Measurements from ENCODE around the gene NLRP8. TPM values are rescaled to one million over a fixed set of nuclear protein-coding genes. Genes with fewer than 3 reads are reported as not detected.
"Not testable (repeated sequence)": the region's sequence is repeated elsewhere in the genome, so short reads cannot be mapped to it uniquely, and the experiment has no call there.

NLRP8 gene
- total RNA-seq, 1 experiment from 2014 or later = not detected

DNA sequence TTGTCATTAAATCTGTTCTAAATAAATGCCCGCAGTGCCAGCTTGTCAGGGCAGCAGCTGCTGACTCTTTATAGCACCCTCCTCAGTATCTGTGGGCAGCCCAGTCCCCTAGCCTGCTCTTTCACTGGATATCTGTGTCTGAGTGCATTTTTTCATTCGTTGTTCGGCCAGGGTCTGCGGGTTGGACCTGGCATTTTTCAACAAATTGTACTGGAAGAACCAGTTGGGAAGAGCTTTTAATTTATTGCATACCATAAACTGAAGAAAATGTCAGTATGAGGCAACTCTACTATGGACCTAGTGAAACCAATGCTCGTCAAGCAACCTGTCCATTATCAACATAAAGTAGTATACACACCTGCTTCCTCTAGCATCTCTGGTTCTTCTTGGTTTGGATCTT lies 24.1 kb upstream of the NLRP8 start:
- intact Hi-C loops (cut with micrococcal nuclease; ENCODE audit: unreplicated experiment) = no loop called here
- no peak overlapping the region for H3K27ac ChIP-seq (ENCODE audit: low read depth, low read length, poor library complexity, severe bottlenecking)
- POLR2A ChIA-PET (ENCODE audit: low non-redundant PET) = no interaction called here
- DNase-seq (ENCODE audit: low spot score) = no peak
- H3K9me3 ChIP-seq (ENCODE audit: low read depth, low read length, poor library complexity, severe bottlenecking) = no peaks in the 10 kb centered on the region
- CTCF ChIA-PET = no interaction called here
- no peak overlapping the region for H3K4me3 ChIP-seq (ENCODE audit: low read depth, low read length, poor library complexity, severe bottlenecking)
- no peaks in the 10 kb centered on the region for H3K36me3 ChIP-seq (ENCODE audit: insufficient read depth, low read length, poor library complexity, severe bottlenecking)
- H3K4me1 ChIP-seq (ENCODE audit: insufficient read depth, low read length, poor library complexity, severe bottlenecking) = no peaks in the 10 kb centered on the region
- no TSS peak for BruUV-seq (replicated peaks)
- TF ChIP-seq, protein P1, sequence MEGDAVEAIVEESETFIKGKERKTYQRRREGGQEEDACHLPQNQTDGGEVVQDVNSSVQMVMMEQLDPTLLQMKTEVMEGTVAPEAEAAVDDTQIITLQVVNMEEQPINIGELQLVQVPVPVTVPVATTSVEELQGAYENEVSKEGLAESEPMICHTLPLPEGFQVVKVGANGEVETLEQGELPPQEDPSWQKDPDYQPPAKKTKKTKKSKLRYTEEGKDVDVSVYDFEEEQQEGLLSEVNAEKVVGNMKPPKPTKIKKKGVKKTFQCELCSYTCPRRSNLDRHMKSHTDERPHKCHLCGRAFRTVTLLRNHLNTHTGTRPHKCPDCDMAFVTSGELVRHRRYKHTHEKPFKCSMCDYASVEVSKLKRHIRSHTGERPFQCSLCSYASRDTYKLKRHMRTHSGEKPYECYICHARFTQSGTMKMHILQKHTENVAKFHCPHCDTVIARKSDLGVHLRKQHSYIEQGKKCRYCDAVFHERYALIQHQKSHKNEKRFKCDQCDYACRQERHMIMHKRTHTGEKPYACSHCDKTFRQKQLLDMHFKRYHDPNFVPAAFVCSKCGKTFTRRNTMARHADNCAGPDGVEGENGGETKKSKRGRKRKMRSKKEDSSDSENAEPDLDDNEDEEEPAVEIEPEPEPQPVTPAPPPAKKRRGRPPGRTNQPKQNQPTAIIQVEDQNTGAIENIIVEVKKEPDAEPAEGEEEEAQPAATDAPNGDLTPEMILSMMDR (conservative IDR thresholded peaks at IDR 0.05; ENCODE audit: low read depth, low read length) = no peak
- TF ChIP-seq EZH2 (IDR thresholded peaks at IDR 0.05; ENCODE audit: borderline replicate concordance, low read depth, low read length, poor library complexity, severe bottlenecking) = no peak
- H3K27me3 ChIP-seq (replicated peaks; ENCODE audit: insufficient read depth, low read depth, low read length, poor library complexity) = no peaks in the 10 kb centered on the region

- POLR2A ChIA-PET (ENCODE audit: low non-redundant PET) = no interaction called here
These were observed 19.6 kb upstream of the NLRP8 start for GRCh38 chr19:55927991-55928390.

GRCh38 chr19:55929258-55929657 lies 18.4 kb upstream of the NLRP8 start:
- intact Hi-C loops (cut with micrococcal nuclease; ENCODE audit: unreplicated experiment); POLR2A ChIA-PET (ENCODE audit: low non-redundant PET); H3K27me3 ChIP-seq (replicated peaks; ENCODE audit: insufficient read depth, low read depth, low read length, poor library complexity); DNase-seq (ENCODE audit: low spot score); H3K9me3 ChIP-seq (ENCODE audit: low read depth, low read length, poor library complexity, severe bottlenecking); CTCF ChIA-PET; H3K4me1 ChIP-seq (ENCODE audit: insufficient read depth, low read length, poor library complexity, severe bottlenecking); H3K27ac ChIP-seq (ENCODE audit: low read depth, low read length, poor library complexity, severe bottlenecking); BruUV-seq (replicated peaks); H3K36me3 ChIP-seq (ENCODE audit: insufficient read depth, low read length, poor library complexity, severe bottlenecking); H3K4me3 ChIP-seq (ENCODE audit: low read depth, low read length, poor library complexity, severe bottlenecking): not testable (repeated sequence)

More at GRCh38 chr19:55927991-55928390, 19.6 kb upstream of the NLRP8 start:
- H3K4me3 ChIP-seq (ENCODE audit: low read depth, low read length, poor library complexity, severe bottlenecking) = no peak overlapping the region
- DNase-seq (ENCODE audit: low spot score) = no peak
- no peaks in the 10 kb centered on the region for H3K36me3 ChIP-seq (ENCODE audit: insufficient read depth, low read length, poor library complexity, severe bottlenecking)
- H3K4me1 ChIP-seq (ENCODE audit: insufficient read depth, low read length, poor library complexity, severe bottlenecking) = no peaks in the 10 kb centered on the region
- no peaks in the 10 kb centered on the region for H3K27me3 ChIP-seq (replicated peaks; ENCODE audit: insufficient read depth, low read depth, low read length, poor library complexity)
- no peaks in the 10 kb centered on the region for H3K9me3 ChIP-seq (ENCODE audit: low read depth, low read length, poor library complexity, severe bottlenecking)
- H3K27ac ChIP-seq (ENCODE audit: low read depth, low read length, poor library complexity, severe bottlenecking) = no peak overlapping the region
- BruUV-seq (replicated peaks) = no TSS peak
- intact Hi-C loops (cut with micrococcal nuclease; ENCODE audit: unreplicated experiment) = no loop called here
- TF ChIP-seq, protein P1 (conservative IDR thresholded peaks at IDR 0.05; ENCODE audit: low read depth, low read length) = no peak
- no peak for TF ChIP-seq EZH2 (IDR thresholded peaks at IDR 0.05; ENCODE audit: borderline replicate concordance, low read depth, low read length, poor library complexity, severe bottlenecking)
- CTCF ChIA-PET = no interaction called here

DNA sequence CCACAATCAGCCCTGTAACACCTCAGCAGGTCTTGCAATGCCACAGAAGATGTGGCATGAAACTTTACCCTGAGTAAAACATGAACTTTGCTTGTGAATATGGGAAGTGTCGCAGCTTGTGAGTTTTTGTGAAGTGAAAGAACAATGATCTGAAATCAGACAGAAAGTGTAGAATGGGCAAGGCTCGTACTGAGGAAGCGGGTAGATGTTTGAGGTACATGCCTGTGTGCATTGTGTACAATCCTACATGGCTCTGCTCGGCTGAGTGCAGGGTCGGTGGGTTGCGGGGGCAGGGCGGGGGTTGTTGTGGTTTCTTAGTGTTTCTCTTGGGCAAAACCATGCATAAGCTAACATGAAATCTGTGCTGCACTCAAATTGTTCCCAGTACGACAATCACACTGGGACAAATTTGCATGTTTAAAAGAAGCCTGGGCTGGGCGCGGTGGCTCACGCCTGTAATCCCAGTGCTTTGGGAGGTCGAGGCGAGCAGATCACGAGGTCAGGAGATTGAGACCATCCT lies 16.6 kb upstream of the NLRP8 start:
- H3K4me1 ChIP-seq (ENCODE audit: insufficient read depth, low read length, poor library complexity, severe bottlenecking) = no peaks in the 10 kb centered on the region
- no peak overlapping the region for H3K4me3 ChIP-seq (ENCODE audit: low read depth, low read length, poor library complexity, severe bottlenecking)
- intact Hi-C loops (cut with micrococcal nuclease; ENCODE audit: unreplicated experiment) = no loop called here
- no peak for DNase-seq (ENCODE audit: low spot score)
- no peak overlapping the region for H3K27ac ChIP-seq (ENCODE audit: low read depth, low read length, poor library complexity, severe bottlenecking)
- ChIA-PET CTCF (no interaction called here), POLR2A (ENCODE audit: low non-redundant PET) (no interaction called here)
- H3K27me3 ChIP-seq (replicated peaks; ENCODE audit: insufficient read depth, low read depth, low read length, poor library complexity) = no peaks in the 10 kb centered on the region
- H3K36me3 ChIP-seq (ENCODE audit: insufficient read depth, low read length, poor library complexity, severe bottlenecking) = no peaks in the 10 kb centered on the region
- no peaks in the 10 kb centered on the region for H3K9me3 ChIP-seq (ENCODE audit: low read depth, low read length, poor library complexity, severe bottlenecking)
- no TSS peak for BruUV-seq (replicated peaks)
- TF ChIP-seq, protein P1 (conservative IDR thresholded peaks at IDR 0.05; ENCODE audit: low read depth, low read length) = no peak
- no peak for TF ChIP-seq EZH2 (IDR thresholded peaks at IDR 0.05; ENCODE audit: borderline replicate concordance, low read depth, low read length, poor library complexity, severe bottlenecking)
